Umbilical cord (tissue), 2 donors: ENCODE results near the gene TEX2. TPM values are rescaled to one million over a fixed set of nuclear protein-coding genes. Genes with fewer than 3 reads are reported as not detected.

Experiments
- DNase-seq: peaks from one replicate; pipeline ENCODE4 v3.0.0-alpha.2; 2015; ENCODE audit warnings: low spot score
- total RNA-seq: library from RNA; depleted of rRNA; stranded (reverse); fragments of >200 nt; gene quantifications from one replicate; pipeline ENCODE4 v1.2.3, GENCODE V29; 2014; ENCODE audit warnings: low replicate concordance; ENCODE audit not compliant: insufficient read depth

Gene TEX2, protein sequence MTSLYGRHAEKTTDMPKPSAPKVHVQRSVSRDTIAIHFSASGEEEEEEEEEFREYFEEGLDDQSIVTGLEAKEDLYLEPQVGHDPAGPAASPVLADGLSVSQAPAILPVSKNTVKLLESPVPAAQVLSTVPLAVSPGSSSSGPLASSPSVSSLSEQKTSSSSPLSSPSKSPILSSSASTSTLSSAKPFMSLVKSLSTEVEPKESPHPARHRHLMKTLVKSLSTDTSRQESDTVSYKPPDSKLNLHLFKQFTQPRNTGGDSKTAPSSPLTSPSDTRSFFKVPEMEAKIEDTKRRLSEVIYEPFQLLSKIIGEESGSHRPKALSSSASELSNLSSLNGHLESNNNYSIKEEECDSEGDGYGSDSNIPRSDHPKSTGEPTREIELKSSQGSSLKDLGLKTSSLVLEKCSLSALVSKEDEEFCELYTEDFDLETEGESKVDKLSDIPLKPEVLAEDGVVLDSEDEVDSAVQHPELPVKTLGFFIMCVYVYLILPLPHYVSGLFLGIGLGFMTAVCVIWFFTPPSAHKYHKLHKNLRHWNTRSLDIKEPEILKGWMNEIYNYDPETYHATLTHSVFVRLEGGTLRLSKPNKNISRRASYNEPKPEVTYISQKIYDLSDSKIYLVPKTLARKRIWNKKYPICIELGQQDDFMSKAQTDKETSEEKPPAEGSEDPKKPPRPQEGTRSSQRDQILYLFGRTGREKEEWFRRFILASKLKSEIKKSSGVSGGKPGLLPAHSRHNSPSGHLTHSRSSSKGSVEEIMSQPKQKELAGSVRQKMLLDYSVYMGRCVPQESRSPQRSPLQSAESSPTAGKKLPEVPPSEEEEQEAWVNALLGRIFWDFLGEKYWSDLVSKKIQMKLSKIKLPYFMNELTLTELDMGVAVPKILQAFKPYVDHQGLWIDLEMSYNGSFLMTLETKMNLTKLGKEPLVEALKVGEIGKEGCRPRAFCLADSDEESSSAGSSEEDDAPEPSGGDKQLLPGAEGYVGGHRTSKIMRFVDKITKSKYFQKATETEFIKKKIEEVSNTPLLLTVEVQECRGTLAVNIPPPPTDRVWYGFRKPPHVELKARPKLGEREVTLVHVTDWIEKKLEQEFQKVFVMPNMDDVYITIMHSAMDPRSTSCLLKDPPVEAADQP
- 51.5 TPM for total RNA-seq

DNA sequence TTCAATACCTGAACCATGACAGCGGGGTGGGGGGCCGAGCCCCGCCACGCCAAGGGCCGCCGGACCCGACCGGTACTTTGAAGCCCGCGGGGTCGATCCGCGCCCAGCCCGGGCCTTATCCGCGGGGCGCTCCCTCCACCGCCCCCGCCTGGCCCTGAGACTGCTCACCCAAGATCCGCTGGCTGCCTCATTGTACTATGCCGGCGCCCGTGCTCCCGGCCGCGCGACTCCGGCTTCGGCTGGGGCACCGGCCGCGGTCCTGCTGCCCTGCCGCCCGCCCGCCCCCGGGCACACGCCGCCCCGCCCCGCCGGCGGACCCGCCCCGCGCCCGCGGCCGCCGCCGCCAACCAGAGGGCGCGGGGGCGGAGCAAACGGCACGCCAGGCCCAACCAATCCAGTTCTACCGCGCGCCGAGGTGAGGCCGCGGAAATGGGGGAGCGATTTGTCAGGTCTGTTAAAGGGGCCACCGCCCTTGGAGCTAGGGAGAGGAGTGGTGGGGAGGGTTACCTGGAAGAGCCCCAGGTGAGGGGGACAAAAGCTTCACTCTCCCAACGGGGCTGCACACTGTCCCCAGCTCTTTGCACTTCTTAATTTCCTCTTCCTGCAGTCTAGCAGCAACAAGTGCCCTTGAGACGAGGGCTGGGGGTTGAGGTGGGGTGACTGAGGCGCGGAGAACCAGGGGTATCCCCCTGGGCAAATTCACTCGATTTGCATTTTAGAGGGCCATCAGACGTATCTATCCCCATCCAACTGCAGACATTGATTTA is at the start of gene TEX2:
Gene TEX2 (minus strand): TSS at position 261 of the 767 bp plus-strand sequence. CDS start 49,043 bp downstream, outside the sequence.
- DNase-seq = peak; percentile 95

DNA sequence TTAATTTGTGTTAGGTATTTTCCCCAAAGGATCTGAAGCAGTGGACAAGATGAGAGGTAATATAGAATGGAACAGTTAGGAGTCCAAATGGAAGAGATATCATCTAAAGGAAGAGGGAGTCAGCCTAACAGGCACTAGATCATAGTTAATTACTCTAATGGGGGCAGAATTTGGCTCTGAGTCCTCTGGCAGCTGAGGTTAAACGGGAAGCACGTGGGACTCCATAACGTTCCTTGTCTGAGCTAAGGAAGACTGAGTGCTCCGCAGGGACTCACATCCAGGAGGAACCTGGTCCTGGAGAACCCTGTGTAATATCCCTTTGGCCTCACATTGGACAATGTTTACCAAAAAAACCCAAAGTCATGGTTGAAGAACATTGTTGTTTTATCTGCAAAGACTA is 46.6 kb upstream of the TEX2 start:
- DNase-seq = no peak

GRCh38 chr17:64309021-64309420 is 46.0 kb upstream of the TEX2 start:
- DNase-seq = no peak

DNA sequence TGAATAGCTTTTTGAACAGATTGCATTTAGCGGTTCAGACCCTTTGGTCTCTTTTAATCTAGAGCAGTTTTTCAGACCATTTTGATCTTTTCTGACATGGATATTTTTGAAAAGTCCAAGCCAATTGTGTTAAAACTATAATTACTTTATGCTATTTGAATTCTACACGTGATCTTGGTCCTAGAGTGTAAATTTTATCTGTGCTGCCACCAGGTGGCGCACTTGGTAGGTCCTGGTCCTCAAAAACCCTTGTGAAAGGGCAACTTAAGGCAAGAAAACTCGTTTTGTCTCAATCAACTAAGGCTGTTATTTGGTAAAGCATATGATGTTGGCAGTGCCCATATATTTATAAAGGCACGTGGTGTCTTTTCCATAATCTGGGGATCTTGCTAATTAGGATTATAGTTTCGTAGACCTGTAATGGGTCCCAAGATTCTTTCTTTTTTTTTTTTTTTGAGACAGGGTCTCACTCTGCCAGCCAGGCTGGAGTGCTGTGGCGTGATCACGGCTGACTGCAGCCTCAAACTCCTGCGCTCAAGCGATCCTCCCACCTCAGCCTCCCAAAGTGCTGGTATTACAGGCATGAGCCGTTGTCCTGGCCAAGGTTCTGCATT is 43.9 kb upstream of the TEX2 start:
- DNase-seq = peak; percentile 61

GRCh38 chr17:64304551-64304950 is 41.5 kb upstream of the TEX2 start:
- DNase-seq = no peak

- no peak for DNase-seq
Observed at GRCh38 chr17:64300699-64300965, 37.6 kb upstream of the TEX2 start.

DNA sequence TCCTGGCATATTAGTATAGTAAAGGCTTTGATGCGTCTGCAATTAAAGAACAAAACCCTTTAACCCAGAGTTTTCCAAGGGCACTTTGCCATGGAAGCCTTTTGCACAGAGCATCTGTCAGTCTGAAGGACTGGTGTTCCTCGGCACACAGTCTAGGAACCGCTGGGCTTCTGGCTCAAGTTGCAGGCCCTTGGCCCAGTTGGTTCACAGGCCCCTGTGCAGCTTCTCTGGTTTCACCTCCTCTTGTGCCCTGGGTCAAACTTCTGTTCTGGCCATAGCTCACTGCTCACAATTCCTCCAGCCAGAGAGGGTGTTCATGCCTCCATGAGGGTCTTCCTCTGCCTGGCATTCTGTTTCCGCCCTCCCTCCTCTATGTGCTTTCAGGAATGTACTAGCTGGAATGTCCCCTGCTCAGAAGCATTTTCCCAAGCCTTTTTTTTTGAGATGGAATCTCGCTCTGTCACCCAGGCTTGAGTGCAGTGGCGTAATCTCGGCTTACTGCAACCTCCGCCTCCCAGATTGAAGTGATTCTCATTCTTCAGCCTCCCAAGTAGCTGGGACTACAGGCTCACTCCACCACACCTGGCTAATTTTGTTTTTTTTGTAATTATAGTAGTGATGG is 34.5 kb upstream of the TEX2 start:
- DNase-seq = no peak

DNA sequence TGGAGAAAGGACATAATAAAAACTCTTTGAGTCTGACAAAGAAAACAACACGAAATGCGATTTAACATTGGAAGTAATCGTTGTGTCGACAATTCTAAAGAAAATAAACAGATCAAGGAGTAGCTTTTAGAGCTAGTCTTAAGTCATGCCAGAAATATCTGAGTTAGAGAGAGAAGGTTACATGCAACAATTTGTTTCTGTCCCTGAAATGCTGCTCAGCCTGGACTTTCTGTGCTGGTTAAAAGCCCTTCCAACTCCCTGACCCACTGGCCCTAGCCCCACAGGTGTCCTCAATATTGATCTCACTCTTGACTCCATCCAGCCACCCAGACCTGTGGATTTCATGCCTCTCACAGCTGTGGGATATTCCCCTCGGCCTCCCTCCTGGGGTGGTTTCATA is 33.2 kb upstream of the TEX2 start:
- DNase-seq = no peak

GRCh38 chr17:64295146-64295545 is 32.1 kb upstream of the TEX2 start:
- DNase-seq = no peak

DNA sequence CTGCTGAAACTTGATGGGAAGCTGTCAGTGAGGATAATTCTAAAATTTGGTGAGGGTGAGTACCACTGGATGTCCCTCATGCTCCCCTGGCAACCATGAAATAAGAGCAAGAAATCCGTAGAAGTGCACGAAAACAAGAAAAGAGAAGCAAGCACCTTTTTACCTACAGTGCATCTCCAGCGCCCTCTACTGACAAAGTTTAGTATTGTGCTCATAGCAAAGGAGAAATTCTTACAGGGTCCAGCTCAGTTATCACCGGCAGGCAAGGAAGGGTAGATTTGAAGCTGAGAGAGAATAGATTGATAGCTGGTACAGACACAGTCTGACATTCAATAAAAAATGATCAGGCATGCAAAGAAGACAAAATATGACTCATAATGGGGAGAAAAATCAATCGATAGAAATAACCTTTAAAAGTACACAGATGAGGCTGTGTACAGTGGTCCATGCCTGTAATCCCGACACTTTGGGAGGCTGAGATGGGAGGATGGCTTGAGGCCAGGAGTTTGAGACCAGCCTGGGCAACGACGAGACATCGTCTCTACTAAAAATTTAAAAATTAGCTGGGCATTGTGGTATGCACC is 28.3 kb upstream of the TEX2 start:
- DNase-seq = no peak

GRCh38 chr17:64289741-64290141 is 26.7 kb upstream of the TEX2 start:
- no peak for DNase-seq

GRCh38 chr17:64282753-64283080 is 19.7 kb upstream of the TEX2 start:
- no peak for DNase-seq

GRCh38 chr17:64281962-64282752 is 19.1 kb upstream of the TEX2 start:
- peak; percentile 75 for DNase-seq

- DNase-seq = no peak
Observed at GRCh38 chr17:64278614-64279013, 15.6 kb upstream of the TEX2 start.

- peak; percentile 91 for DNase-seq
Observed at GRCh38 chr17:64277831-64278562, 14.9 kb upstream of the TEX2 start.

GRCh38 chr17:64276961-64277505 is 14.0 kb upstream of the TEX2 start:
- DNase-seq = no peak

- DNase-seq = no peak
Observed at GRCh38 chr17:64275016-64275415, 12.0 kb upstream of the TEX2 start.

DNA sequence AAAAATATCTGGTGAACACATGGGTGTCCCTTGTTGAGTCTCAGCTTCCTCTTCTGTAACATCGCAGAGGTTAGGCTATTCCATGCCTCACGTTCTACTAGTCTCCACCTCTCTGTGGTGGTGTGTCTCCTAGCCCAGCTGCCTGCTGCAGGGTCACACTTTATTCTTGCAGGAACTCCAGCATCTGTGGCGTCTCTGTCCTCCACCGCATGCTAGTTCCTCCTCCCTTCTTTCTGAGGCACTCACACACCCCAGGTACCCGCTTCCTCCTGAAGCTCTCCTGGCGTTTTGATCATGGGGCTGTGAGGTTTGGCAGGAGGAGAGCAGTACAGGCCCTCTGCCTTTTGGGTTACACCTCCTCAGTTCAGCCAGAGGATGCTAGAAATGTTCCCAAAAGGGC is 9.9 kb upstream of the TEX2 start:
- DNase-seq = no peak

- no peak for DNase-seq
Observed at GRCh38 chr17:64270885-64271284, 7.8 kb upstream of the TEX2 start.
